Right ventricle myocardium inferior (tissue), 1 donor: ENCODE results near the gene ONECUT3. TPM values are rescaled to one million over a fixed set of nuclear protein-coding genes. Genes with fewer than 3 reads are reported as not detected.

Source experiments
- ATAC-seq: fragments of 200-7000 bp; cut with Tn5 transposase; one replicate; pipeline ENCODE4 v1.9.1; 2020; ENCODE audit warnings: mild to moderate bottlenecking, moderate library complexity
- DNase-seq: peaks from one replicate; pipeline ENCODE4 v3.0.0; 2021; ENCODE audit errors: missing footprints
- intact Hi-C: fragments of 100-400 bp; cut with DNase I; formaldehyde crosslinking; loops from one replicate; pipeline ENCODE4 v1.11.0; 2022
- total RNA-seq: library from RNA; stranded (reverse); fragmentation: NEBNext Ultra II Directional; extraction: Animal tissue kit (Norgen Biotek cat#: 25700); gene quantifications from one replicate; pipeline ENCODE4 v1.2.1, GENCODE V29; 2021
- donor health status: DM: no; HTN: yes; CAD: no; lungs with severe emphysema.

Gene ONECUT3
- total RNA-seq, 1 donor from 2014 or later: not detected

GRCh38 chr19:1736280-1736679 lies 17.0 kb upstream of the ONECUT3 start:
- ATAC-seq: no peak
- intact Hi-C loops: no loop called here
- peak; percentile 0 for DNase-seq

GRCh38 chr19:1736927-1737326 lies 16.4 kb upstream of the ONECUT3 start:
- ATAC-seq: no peak
- intact Hi-C loops: no loop called here
- peak; percentile 26 for DNase-seq

DNA sequence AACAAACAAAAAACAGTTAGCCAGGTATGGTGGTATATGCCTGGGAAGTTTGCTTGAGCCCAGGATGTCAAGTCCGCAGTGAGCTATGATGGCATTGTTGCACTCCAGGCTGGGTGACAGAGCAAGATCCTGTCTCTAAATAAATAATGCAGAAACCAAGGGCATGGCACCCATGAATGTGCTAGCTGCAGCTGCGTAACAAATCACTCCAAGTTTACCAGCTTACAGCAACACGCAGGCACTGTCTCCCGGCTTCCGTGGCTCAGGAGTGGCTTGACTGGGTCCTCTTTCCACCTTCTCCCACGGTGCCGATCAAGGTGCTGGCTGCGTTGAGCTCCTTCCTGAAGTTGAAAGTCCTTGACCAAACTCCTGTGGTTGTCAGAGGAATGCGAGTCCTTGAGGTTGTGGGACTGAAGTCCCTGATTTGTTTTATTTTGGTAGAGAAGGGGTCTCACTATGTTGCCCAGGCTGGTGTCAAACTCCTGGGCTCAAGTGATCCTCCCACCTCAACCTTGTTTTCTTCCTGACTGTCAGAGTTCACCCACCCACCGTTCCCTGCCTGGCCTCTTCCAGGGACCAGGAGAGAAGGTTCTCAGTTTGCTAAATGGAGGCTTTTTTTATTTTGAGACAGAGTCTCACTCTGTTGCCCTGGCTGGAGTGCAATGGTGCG lies 13.2 kb upstream of the ONECUT3 start:
- ATAC-seq (no peak), DNase-seq (no peak)
- intact Hi-C loops: no loop called here

GRCh38 chr19:1742989-1743696 lies 10.2 kb upstream of the ONECUT3 start:
- no peak for DNase-seq
- intact Hi-C loops: no loop called here
- ATAC-seq: no peak

DNA sequence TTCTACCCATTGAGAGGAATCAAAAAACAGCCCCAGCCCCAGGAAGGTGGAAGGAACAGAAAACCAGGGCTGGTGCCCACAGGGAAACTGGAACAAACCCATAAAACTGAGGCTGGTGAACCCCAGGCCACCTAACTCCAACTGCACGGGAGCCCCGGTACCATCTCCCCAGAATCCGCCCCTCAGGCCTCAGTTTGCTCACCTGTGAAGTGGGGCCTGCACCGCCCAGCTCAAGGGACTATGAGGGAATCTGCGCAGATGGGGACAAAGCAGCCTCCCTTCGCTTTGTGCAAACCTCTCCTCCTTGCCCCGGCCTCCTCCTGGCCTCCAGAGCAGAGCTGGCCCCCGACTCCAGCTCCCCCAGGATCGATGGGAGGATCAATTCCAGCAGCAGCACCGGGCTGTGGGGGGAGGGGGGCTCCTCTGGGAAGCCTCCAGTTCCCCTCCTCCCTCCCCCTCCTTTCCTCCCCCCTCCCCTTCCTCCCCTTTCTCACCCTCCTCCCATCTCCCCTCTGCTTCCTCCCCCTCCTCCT lies 9.1 kb upstream of the ONECUT3 start:
- intact Hi-C loops: no loop called here
- DNase-seq: no peak
- no peak for ATAC-seq

GRCh38 chr19:1744822-1745563 lies 8.3 kb upstream of the ONECUT3 start:
- ATAC-seq (no peak), DNase-seq (no peak)
- intact Hi-C loops: no loop called here

GRCh38 chr19:1745589-1746031 lies 7.7 kb upstream of the ONECUT3 start:
- intact Hi-C loops: no loop called here
- DNase-seq (no peak), ATAC-seq (no peak)

GRCh38 chr19:1746401-1747284 lies 6.7 kb upstream of the ONECUT3 start:
- intact Hi-C loops: no loop called here
- DNase-seq: no peak
- ATAC-seq: no peak

- DNase-seq (no peak), ATAC-seq (no peak)
- intact Hi-C loops: no loop called here
Measured at GRCh38 chr19:1747285-1748114, 5.8 kb upstream of the ONECUT3 start.

GRCh38 chr19:1748115-1748872 lies 5.0 kb upstream of the ONECUT3 start:
- intact Hi-C loops: no loop called here
- peak; percentile 49 for DNase-seq
- ATAC-seq: no peak

DNA sequence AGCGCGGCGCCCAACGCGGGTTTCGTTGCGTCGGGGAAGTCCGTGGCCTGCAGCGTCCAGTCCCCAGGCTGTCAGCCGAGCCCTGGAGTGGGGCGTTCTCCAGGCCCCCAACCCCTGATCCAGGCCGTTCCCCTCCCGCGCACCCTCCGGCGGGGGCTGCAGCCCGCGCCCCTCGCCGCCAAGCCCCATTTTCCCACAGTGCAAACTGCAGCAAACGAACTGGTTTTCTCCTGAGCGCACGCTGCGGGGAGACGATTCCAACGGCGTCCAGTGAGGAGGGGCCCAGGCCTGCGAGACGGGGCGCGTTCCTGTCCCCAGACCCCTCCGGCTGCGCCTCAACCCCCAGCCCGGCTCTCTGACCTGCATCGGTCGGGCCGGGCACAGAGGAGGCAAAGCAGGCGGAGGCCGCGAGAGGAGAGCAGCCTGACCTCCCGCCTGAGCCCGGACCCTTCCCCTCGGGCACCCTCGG lies 4.4 kb upstream of the ONECUT3 start:
- DNase-seq (no peak), ATAC-seq (no peak)
- intact Hi-C loops: no loop called here

DNA sequence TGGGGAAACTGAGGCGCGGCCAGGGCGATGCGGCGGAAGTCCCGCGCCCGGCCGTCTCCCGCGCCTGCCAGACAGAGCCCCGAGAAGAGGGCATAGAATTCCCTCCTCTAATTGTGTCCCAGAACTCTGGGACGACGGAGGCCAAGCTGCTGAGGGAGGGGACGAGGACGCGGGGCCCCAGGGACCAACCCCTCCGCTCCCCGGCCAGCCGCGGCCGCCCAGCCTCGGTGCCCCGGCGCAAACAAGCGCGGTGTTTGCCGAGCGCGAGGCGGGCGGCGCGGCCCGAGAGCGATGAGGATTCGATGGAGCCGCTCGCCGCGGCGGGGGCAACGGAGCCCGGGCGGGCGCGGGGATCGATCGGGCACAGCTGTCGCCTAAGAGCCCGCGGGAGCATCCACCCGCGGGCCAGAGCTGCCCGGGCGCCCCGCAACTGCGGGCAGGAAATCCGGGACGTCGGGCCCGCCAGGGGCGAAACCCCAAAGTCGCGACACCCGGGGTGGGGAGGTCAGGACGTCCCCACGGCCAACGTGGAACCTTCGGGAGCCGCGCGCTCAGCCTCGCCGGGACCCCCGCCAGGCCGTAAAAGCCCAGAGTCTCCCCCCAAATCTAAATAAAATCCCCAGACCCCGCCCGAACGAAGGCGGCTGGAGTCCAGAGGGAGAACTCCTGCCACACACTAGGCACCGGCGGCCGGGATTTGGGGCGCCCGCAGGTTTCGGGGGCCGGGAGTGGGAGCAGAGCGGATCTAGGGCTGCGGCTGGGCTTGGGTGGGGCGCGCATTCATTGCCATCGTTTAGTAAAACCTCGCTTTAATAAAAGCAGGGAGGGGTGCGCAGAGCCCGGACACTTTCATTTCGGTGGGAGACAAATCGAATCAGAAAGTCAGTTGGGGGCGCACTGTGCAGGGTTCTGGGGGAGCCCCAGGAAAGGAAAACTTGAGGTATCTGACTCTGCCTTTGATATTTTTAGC lies 3.6 kb upstream of the ONECUT3 start:
- intact Hi-C loops: no loop called here
- peak; percentile 11 for DNase-seq
- no peak for ATAC-seq

DNA sequence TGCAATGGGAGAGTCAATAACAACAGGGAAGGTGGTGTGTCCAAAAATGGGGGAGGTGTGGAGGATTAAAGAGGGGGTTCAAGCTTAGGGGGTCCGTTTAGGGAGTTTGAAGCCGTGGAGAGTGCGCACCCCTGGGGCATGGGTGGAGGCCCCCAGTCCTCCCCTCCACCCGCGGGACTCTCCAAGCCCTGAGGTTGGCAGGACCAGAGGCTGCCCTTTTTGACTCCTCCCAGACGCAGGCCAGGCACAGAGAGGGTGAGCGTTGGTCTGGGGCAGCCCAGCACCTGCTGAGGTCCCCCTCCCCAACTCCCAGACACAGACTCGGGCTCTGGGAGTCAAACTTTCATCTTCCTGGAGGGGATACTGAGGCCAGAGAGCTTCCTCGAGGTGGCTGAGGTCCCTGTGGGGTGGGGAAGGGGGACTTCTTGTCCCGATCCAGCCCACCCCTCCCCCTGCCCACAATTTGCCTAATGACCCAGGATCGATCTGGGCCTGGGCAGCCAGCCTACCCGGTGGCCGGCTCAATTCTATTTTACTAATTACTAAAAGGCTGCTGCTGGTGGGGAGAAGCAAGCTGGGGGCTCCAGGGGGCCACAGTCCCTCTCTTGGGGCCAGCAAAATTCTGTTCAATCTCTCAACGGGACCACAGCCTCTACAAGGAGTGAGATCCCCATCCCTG lies 2.8 kb upstream of the ONECUT3 start:
- DNase-seq (no peak), ATAC-seq (no peak)
- intact Hi-C loops: no loop called here

GRCh38 chr19:1751367-1752008 lies 1.8 kb upstream of the ONECUT3 start:
- intact Hi-C loops: no loop called here
- DNase-seq (peak; percentile 1), ATAC-seq (no peak)
